Adrenal gland (tissue), 5 donors: ENCODE measurements around the gene PTGFRN.

Source experiments
- CTCF ChIP-seq, 6 experiments: fragments of 450-650 bp in 4 of 6; fragments of 200-600 bp in 2 of 6; sonication (generic) in 1 of 6; IDR thresholded peaks; 1 replicate in 5 of 6; 2 replicates in 1 of 6; pipeline versions ENCODE4 v1.5.1 to v1.8.0; 2016 to 2021; ENCODE audit warnings: antibody characterized with exemption in 6 of 6, mild to moderate bottlenecking in 2 of 6, moderate library complexity in 1 of 6
- POLR2A ChIP-seq, 2 donors: fragments of 450-650 bp; IDR thresholded peaks; one replicate each; pipeline ENCODE4 v1.6.1; 2017; ENCODE audit warnings: antibody characterized with exemption in 2 of 2, mild to moderate bottlenecking in 2 of 2, moderate library complexity in 1 of 2
- donor health status: DM: no; HTN: no; CAD: no.

GRCh38 chr1:116993286-116993685 lies 83.6 kb downstream of the PTGFRN start:
- TF ChIP-seq CTCF (IDR thresholded peaks at IDR 0.05), result no peak
- TF ChIP-seq POLR2A (IDR thresholded peaks at IDR 0.05), result no peak
